Activated T-helper 9 cell treated with anti-CD3 and anti-CD28 coated beads, Interleukin-2, amount 50 U/mL, for 16 hours (primary cell): ENCODE results near the gene CAPN7.

Source experiments
- DNase-seq: peaks from one replicate; pipeline ENCODE4 v3.0.0-alpha.2; 2020; ENCODE audit warnings: low read depth

CAPN7 gene

DNA sequence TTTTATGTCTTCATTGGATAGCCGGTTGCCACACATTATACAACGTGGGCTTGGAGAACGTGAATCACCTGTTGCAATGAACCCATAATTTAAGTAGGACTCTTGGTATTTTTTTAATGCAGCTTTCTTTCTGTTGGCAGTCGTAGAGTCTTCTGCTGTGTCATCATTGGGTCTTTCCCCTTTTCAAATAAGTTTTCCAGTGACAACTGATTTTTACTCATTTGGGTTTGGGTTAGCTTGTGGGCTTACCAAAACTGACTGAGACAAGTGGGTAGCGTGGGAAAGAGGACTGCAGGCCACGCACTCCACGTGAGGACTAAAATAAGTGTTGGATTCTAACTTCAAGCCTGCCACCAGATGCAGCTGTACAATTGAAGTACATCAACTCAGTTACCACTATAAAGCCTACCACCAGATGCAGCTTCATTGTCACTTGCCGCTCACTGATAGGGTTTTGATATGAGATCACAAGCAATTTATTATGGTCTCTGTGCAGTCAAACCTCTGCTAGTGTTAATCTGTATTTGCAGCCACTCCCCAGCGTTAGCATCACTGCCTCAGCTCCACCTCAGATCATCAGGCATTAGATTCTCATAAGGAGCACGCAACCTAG, 6.4 kb upstream of the CAPN7 start:
- no peak for DNase-seq

DNA sequence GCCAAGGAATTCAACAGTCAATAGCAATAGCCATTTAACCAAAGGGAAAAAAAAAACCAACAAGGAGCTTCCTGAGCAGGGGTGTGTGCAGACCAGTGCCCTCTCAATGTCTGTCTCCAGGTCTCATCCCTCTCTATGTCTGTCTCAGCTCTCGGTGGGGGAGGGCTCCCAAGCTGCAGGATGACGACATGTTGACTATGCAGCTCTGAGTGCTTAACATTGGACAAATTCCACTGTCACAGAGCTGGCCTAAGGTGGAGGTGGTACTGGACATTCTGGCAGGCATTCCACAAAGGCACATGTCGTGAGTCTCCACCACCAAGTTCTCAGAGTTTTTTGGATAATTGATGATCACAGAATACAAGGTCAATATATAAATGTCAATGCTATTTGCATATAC, 2.0 kb upstream of the CAPN7 start:
- DNase-seq: no peak

DNA sequence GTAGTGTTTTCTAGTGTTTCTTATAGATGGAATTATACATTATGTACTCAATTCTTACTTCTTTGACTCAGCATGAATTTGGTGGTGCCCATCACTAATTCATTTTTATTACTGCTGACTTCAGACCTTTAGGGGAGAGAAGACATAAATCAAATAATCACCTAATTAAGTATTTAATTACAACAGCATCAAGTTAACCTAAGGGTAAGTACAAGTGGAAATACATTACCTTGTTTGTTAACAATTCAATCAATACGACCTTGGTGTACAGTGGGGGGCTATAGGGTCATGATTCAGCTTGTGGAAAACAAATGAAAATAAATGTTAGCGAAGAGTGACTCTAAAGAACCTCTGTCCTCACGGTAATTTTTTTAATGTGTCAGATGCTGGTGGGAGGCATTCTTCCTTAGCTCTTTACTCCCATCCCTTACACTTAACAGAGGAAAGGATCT, 538 bp upstream of the CAPN7 start:
- no peak for DNase-seq

DNA sequence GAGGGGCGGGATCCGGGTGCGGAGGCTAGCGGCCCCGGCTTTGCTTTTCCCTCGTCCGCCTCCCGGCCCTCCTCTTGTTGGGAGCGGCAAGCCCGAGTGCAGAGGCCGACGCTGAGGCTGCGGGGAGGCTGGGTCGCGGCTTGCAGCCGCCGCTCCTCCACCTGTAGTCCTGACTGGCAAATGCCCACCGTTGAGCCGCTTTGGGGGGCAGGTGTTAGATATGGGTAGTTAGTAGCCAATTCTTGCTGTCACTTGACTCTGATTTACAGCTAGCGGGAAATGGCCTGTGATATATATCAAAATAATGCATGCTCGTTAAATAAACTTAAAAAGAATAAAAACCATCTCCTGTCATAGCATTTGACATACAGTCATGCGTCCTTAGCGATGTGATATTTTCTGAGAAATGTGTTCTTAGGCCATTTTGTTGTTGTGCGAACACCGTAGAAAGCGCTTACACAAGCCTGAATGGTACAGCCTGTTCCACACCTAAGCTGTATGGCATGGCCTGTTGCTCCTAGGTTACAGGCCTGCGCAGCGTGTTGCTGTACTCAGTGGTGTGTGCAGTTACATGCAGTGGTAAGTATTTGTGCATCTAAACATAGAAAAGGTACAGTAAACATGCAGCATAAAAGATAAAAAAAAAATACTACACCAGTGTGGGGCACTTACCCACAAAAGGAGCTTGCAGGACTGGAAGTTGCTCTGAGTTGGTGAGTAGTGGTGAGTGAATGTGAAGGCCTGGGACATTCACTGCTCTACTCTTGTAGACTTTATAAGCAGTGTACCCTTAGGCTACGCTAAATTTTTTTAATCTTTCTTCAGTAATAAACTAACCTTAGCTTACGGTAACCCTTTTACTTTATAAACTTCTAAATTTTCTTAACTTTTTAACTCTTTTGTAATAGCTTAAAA, 873 bp downstream of the CAPN7 start:
- DNase-seq: no peak

DNA sequence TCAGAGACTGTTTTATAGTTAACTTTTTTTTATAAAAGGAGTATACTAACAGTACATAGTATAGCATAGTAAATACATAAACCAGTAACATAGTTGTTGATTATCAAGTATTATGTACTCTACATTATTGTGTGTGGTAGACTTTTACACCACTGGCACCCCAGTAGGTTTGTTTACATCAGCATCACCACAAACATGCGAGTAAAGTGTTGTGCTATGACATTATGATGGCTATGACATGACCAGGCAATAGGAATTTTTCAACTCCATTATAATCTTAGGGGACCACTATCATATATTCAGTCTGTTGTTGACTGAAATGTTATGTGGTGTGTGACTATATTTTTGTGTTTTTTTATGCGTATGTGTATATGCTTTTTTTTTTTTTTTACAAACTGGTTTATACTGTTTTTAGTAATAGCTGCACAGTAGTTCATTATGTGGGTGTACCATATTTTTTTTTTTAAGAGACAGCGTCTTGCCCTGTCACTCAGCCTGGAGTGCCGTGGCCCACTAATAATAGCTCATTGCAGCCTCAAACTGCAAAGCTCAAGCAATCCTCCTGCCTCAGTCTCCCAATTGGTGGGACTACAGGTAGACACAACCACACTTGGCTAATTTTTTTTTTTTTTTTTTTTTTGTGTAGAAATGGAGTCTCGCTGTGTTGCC, 1.9 kb downstream of the CAPN7 start:
- DNase-seq: no peak

DNA sequence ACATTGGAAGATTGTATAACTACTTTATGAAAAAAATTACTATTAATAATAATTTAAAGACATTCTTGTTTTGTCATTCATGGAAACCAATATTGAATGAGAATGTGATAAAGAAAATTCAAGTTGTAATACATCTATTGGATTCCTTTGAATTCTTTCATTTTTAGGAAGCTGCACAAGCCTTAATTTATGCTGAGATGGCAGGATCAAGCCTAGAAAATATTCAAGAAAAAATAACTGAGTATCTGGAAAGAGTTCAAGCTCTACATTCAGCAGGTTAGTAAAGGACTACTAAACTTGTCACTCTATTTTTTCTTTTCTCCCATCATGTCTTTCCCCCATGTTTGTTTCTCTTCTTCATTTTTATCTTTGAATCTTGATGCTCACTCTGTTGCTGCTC, 5.9 kb downstream of the CAPN7 start:
- DNase-seq: no peak

DNA sequence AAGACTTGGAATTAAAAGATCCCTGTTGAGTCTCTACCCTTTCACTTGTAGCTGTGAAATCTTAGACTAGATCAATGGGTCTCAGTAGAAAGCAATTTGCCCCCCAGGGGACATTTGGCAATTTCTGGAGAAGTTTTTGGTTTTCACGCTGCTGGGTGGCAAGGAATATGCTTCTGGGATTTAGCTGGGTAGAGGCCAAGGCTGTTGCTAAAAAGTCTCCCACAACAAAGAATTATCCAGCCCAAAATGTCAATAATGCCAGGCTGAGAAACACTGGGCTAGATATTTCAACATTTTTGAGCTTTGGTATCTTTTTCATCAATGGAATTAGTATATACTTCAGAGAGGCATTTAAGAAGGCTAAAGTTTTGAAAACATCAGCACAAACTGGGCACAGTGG, 8.7 kb downstream of the CAPN7 start:
- DNase-seq: no peak

DNA sequence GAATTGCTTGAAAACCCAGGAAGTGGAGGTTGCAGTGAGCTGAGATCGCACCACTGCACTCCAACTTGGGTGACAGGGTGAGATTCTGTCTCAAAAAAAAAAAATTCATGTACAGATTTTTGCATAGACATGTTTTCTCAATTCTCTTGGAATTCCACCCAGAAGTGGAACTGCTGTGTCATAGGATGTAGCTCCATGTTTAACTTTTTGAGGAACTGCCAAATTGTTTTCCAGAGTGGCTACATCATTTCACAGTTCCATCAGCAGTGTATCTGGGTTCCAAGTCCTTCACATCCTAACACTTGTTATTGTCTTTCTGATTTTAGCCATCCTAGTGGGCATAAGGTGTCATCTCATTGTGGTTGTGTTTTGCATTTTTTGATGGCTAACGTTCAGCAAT, 9.9 kb downstream of the CAPN7 start:
- DNase-seq: no peak

DNA sequence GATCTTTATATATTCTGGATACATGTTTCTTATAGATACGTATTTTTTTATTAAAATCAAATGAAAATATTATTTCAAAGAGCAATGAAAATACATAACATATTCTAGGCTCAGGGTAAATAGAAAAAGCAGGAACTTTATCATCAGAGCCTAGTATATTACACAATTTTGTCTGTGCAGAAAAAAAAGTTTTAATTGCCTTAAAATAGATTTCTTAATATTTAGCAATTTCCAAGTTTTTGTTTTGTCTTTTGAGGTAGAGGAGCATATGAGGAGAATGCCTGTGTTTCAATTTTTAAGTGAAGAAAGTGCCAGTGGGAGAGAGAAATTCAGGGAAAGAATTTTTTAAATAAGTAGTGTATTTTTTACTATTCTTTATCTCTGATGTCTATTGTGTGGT, 10.5 kb downstream of the CAPN7 start:
- DNase-seq: no peak

DNA sequence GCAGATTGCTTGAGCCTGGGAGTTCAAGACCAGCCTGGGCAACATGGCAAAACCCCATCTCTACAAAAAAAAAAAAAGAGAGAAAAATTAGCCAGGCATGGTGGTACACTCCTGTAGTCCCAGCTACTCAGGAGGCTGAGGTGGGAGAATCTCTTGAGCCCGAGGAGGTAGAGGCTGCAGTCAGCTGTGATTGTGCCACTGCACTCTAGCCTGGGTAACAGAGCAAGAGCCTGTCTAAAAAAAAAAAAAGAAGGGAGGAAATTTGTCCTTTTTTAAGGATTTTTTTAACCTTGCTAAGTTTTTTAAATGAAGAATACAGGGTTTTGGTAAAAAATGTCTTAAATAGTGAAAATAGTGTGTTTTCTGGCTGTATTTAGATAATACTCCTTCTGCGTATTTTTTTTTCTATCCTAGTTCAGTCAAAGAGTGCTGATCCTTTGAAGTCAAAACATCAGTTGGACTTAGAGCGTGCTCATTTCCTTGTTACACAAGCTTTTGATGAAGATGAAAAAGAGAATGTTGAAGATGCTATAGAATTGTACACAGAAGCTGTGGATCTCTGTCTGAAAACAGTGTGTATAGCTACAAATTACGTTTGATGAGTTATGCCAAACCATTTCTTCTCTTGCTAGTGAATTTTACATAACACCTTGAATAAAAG, 11.1 kb downstream of the CAPN7 start:
- no peak for DNase-seq

DNA sequence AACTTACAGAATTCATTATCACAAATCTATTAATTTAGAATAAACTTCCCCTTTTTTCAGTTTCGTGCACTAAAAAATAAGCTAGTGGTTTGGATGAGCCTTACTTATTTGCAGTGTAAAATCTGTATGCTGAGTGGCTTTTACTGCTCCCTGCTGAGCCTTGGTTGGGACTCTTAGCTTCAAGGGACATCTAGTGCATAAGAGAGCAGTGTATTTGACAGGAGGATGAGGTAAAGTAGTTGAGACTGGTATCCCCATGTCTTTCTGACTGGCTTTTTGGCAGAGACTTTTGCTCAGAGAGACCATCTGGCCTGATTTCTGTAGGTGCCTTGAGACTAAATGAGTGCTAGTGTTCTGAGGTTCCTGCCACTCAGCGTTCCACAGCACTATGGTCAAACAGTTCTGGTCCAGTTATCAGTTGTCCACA, 11.8 kb downstream of the CAPN7 start:
- no peak for DNase-seq

DNA sequence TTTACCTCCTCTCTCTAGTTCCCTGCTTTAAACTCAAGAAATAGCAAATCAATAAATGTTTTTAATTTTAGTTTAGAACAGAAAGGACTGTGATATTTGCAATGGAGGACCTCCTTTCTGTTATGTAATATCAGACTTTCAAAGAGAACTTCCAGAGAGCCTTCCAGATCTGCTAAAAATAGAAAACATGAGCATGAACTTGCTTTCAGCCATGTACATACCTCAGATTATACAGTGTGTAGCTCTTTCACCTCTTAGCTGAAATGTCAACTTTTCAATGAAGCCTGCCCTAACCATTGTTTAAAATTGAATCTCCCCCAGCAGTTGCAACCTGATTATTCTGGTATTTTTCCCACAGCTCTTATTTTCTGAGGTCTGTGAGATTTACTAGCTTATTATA, 12.6 kb downstream of the CAPN7 start:
- no peak for DNase-seq

DNA sequence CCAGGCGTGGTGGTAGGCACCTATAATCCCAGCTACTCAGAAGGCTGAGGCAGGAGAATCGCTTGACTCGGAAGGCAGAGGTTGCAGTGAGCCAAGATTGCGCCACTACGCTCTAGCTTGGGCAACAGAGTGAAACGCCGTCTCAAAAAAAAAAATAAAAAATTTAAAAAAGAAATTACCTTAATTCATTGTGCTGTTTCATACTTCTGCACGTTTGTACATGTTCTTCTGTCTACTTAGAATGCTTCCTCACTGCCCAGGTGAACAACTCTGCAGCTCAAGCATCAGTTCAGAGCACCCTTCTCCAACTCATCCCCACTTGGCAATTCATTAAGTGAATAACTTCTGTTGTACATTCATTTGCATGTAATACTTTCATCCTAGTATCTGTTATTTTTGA, 14.0 kb downstream of the CAPN7 start:
- no peak for DNase-seq

DNA sequence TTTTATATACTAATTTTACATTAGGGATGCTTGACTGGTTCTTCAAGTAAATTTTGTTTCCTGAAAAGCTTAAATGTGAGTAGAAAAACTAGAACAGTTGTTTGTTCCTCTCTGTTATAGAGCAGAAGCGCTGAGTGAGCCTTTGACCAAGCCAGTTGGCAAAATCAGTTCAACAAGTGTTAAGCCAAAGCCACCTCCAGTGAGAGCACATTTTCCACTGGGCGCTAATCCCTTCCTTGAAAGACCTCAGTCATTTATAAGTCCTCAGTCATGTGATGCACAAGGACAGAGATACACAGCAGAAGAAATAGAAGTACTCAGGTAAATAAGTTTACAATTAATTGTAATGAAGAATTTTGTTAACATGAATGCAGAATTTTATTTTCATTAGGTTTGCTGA, 14.6 kb downstream of the CAPN7 start:
- DNase-seq: no peak

DNA sequence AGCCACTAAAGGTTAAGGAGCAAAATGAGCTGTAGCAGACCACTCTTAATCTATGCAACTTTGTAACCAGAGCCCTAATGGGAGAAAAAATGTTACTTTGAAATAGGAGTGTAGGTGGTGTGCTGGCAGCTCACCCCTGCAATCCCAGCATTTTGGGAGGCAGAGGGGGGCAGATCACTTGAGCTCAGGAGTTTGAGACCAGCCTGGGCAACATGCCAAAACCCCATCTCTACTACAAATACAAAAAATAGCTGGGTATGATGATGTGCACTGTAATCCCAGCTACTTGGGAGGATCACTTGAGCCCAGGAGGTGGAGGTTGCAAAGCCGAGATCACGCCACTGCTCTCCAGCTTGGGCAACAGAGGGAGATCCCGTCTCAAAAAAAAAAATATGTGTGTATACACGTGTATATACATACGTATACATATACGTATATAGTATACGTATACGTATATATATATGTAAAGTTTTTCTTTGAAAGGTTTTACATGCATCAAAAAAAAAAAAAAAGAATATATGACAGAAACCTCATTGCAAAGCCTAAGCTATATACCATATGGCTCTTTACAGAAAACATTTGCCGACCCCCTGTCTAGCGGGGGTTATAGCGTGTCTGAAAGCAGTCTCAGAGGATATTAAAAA, 15.7 kb downstream of the CAPN7 start:
- no peak for DNase-seq

DNA sequence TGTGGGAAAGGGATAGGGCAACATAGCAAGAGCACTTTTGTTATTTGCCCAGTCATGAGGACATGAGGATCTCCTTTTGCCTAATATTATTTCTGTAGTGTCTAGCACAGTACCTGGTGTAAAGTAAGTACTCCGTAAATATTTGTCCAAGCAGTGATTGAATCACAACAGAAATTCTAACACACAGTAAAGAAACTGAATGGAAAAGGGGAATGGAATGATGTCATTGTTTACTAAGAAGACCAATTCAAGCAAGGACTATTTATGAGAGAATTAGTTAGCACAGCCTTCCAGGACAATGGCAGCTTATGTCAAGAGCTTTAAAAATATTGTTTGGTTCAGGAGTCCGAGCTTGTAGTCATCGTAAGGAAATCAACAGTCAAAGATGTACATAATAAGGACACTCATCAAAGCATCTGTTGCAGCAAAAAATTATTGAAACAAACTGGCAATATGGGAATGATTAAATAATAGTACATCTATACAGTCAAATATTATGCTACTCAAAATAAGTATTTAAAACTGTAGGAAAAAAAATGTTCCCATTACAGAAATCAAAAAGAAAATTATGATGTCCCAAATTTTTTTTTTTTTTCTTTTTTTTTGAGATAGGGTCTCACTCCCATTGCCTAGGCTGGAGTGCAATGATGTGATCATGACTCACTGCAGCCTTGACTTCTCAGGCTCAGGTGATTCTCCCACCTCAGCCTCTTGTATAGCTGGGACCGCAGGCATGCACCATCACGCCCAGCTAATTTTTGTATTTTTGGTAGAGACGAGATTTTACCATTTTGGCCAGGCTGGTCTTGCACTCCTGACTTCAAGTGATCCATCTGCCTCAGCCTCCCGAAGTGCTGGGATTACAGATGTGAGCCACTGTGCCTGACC, 17.9 kb downstream of the CAPN7 start:
- no peak for DNase-seq

DNA sequence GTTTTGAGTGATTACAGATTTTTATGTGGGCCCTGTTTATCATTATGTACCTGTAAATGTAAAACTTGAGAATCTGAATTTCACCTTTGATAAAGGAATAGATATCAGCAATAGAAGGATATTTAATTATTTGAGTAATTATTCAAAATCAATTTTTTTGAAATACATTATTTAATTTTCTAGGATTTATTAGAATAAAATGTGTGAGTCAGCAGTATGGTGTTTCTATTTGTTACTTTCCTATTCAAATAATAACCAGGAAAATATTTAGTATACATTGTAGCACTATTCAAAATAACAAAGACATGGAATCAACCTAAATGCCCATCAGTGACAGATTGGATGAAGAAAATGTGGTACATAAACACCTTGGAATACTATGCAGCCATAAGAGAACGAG, 22.1 kb downstream of the CAPN7 start:
- DNase-seq: no peak

DNA sequence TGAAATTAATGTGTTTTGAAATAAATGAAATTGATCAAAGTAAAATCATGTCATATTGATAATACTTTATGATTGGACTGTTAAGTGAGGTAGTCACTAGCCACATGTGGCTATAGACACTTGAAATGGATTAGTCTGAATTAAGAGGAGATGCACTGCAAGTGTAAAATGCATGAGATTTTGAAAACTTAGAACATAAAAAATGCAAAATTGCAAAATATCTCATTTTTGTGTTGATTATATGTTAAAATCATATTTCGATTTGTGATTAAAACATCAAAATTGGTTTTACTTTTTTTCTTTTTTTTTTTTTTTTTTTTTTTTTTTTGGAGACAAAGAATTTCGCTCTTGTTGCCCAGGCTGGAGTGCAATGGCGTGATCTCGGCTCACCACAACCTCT, 23.2 kb downstream of the CAPN7 start:
- no peak for DNase-seq

DNA sequence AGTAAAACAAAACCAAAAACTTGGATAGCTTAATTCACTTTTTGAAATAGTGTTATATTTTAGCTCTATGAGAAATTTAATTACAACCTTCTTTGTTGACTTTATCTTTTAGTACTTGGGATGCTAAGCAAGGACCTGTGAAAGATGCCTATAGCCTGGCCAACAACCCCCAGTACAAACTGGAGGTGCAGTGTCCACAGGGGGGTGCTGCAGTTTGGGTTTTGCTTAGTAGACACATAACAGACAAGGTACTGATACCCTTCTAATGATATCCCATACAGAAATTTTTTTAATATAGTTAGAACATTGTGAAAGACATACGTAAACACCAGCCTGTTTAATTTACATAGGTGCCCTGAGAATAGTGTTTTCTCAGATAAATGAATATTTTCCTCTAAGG, 35.3 kb downstream of the CAPN7 start:
- peak; percentile 15 for DNase-seq

DNA sequence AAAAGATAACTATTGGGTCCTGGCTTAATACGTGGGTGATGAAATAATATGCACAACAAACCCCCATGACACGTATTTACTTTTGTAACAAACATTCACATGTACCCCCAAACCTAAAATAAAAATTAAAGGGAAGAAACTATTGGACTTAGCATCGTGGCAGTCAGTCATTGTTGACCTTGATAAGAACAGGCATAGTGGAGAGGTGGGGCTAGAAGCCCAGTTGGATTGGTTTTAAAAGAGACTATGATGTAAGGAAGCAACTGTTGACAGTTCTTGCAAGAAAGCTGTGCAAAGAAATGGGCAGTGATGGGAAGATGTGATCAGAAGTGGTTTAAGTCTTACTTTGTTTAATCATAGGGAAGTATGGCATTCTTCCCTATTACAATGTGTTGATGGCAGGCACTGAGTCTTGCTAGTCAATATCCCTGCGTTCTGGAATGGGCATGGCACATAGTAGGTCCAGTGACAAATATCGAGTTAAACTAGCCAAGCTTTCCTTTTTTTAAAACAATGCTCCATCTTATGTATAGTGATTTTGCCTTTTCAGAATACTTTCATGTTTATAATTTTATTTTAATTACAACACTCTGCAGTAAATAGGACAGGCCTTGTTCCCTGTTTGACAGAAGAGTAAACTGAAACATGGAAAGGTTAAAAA, 37.9 kb downstream of the CAPN7 start:
- DNase-seq: no peak

DNA sequence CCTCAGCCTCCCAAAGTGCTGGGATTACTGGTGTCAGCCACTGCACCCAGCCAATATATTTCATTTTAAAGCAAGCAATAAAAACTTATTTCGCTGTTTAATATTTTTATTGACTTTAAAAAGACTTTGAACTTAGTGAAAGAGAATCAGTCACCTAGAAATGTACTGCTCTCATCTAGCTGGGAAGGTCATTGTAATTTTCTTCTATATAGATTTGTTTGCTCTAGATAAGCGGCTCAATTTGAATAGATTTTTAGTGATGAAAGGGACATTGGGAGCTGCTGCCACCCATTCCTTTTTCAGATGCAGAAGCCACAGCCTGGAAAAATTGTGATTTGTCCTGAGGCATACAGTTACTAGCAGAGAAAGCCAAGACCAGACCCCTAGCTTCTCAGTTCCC, 40.1 kb downstream of the CAPN7 start:
- no peak for DNase-seq
